GM12878 (cell line): ENCODE data around the gene SLC35G6. TPM values are rescaled to one million over a fixed set of nuclear protein-coding genes. Genes with fewer than 3 reads are reported as not detected.

Experiments used
- ATF2 ChIP-seq: IDR thresholded peaks from 2 replicates; pipeline ENCODE4 v1.6.1; 2012; ENCODE audit warnings: low read length, inconsistent platforms
- BACH1 ChIP-seq: fragments of 450-650 bp; IDR thresholded peaks from 2 replicates; pipeline ENCODE4 v1.6.1; 2017; ENCODE audit warnings: mild to moderate bottlenecking, borderline replicate concordance
- BCL3 ChIP-seq: IDR thresholded peaks from 2 replicates; pipeline ENCODE4 v1.6.1; 2011; ENCODE audit warnings: borderline replicate concordance, low read depth, mild to moderate bottlenecking, moderate library complexity, low read length; ENCODE audit not compliant: insufficient read depth, poor library complexity, severe bottlenecking
- BRCA1 ChIP-seq: IDR thresholded peaks from 2 replicates; pipeline ENCODE4 v1.6.1; 2011; ENCODE audit warnings: low read depth, low read length, improper control_type of control experiment
- CEBPB ChIP-seq, 2 experiments: fragments of 150-350 bp in 1 of 2; IDR thresholded peaks; 2 replicates each; pipeline ENCODE4 v1.6.1; 2012 to 2014; ENCODE audit warnings: low read depth in 2 of 2, low read length in 2 of 2, borderline replicate concordance in 1 of 2, inconsistent platforms in 1 of 2
- E4F1 ChIP-seq: fragments of 450-650 bp; IDR thresholded peaks from 2 replicates; pipeline ENCODE4 v1.6.1; 2018; ENCODE audit warnings: borderline replicate concordance, mild to moderate bottlenecking; ENCODE audit not compliant: partially characterized antibody
- ETV6 ChIP-seq, 2 experiments: fragments of 450-650 bp in 1 of 2; IDR thresholded peaks in 1 of 2; conservative IDR thresholded peaks in 1 of 2; 2 replicates each; pipeline ENCODE4 v1.6.1; 2014; ENCODE audit warnings: antibody characterized with exemption in 1 of 2, borderline replicate concordance in 1 of 2, low read depth in 1 of 2, mild to moderate bottlenecking in 1 of 2, moderate library complexity in 1 of 2
- GATAD2B ChIP-seq: fragments of 450-650 bp; conservative IDR thresholded peaks from 2 replicates; pipeline ENCODE4 v1.6.1; 2017; ENCODE audit warnings: low read depth, mild to moderate bottlenecking, moderate library complexity
- LARP7 ChIP-seq: fragments of 450-650 bp; IDR thresholded peaks from 2 replicates; pipeline ENCODE4 v1.6.1; 2017; ENCODE audit warnings: mild to moderate bottlenecking
- MLLT1 ChIP-seq: fragments of 450-650 bp; IDR thresholded peaks from 2 replicates; pipeline ENCODE4 v1.6.1; 2016; ENCODE audit warnings: mild to moderate bottlenecking
- MXI1 ChIP-seq: fragments of 150-350 bp; IDR thresholded peaks from 2 replicates; pipeline ENCODE4 v1.6.1; 2011; ENCODE audit warnings: low read depth, mild to moderate bottlenecking, inconsistent platforms, low read length, improper control_type of control experiment
- PBX3 ChIP-seq: IDR thresholded peaks from 2 replicates; pipeline ENCODE4 v1.6.1; 2011; ENCODE audit warnings: mild to moderate bottlenecking, low read depth, low read length, moderate library complexity; ENCODE audit not compliant: insufficient replicate concordance
- POLR2AphosphoS2 ChIP-seq: IDR thresholded peaks from 2 replicates; pipeline ENCODE4 v1.6.1; 2011; ENCODE audit warnings: low read depth, mild to moderate bottlenecking, low read length, improper control_type of control experiment, moderate library complexity
- REST ChIP-seq: IDR thresholded peaks from 2 replicates; pipeline ENCODE4 v1.6.1; 2012; ENCODE audit warnings: mild to moderate bottlenecking, low read depth, low read length
- SREBF1 ChIP-seq: IDR thresholded peaks from 2 replicates; pipeline ENCODE4 v1.6.1; 2012; ENCODE audit warnings: mild to moderate bottlenecking, low read length
- TCF7 ChIP-seq: IDR thresholded peaks from 2 replicates; pipeline ENCODE4 v1.6.1; 2014; ENCODE audit warnings: antibody characterized with exemption, borderline replicate concordance
- polyA plus RNA-seq, 11 experiments: library from polyadenylated mRNA; depleted of rRNA in 4 of 11; unstranded in 6 of 11; stranded (reverse) in 5 of 11; fragments of >200 nt; fragmentation: Nextera tagmentation in 4 of 11; fragmentation: Illumina TruSeq in 1 of 11; extraction: Ambion mirVana in 4 of 11; extraction: Trizol in 1 of 11; gene quantifications; 1 replicate in 1 of 11; 2 replicates in 10 of 11; pipeline versions ENCODE4 v1.2.1 to v1.2.3, GENCODE V29; 2011 to 2016; ENCODE audit warnings: inconsistent platforms in 2 of 11, missing spikeins in 2 of 11, low read depth in 1 of 11
- total RNA-seq, 4 experiments: library from RNA; depleted of rRNA in 3 of 4; stranded (reverse); fragments of >200 nt in 3 of 4; fragmentation: Illumina TruSeq in 1 of 4; extraction: Trizol in 1 of 4; gene quantifications; 2 replicates each; pipeline versions ENCODE4 v1.2.1 to v1.2.3, GENCODE V29; 2013 to 2021

The SLC35G6 gene
- total and polyA plus RNA-seq, 10 of the 15 experiments (the other 5 are each of a cell fraction or from before 2014, with no cell fraction given), result 0.20 TPM; not detected in 9

- no peak for TF ChIP-seq E4F1
- TF ChIP-seq LARP7, result peak; percentile 56; the same call in 1 of the 2 replicates
- no peak for TF ChIP-seq ETV6 (conservative IDR thresholded peaks at IDR 0.05 in 1 of 2, IDR thresholded peaks at IDR 0.05 in 1 of 2; ENCODE audit: borderline replicate concordance in 1 of 2, low read depth in 1 of 2)
- TF ChIP-seq TCF7, result no peak
- TF ChIP-seq POLR2AphosphoS2, result peak; percentile 35; the same call in 1 of the 2 replicates
- no peak for TF ChIP-seq ATF2
- no peak for TF ChIP-seq MXI1
- TF ChIP-seq SREBF1, result no peak
- TF ChIP-seq MLLT1, result no peak
- no peak for TF ChIP-seq CEBPB (IDR thresholded peaks at IDR 0.05; ENCODE audit: borderline replicate concordance in 1 of 2, low read depth in 2 of 2, low read length in 2 of 2)
- 0 out of 2 replicates have a peak, but pooled peaks have one; percentile 28 for TF ChIP-seq BACH1
- no peak for TF ChIP-seq BCL3
- TF ChIP-seq PBX3, result no peak
- TF ChIP-seq REST, result peak; percentile 35; the same call in 1 of the 2 replicates
- TF ChIP-seq GATAD2B, result 0 out of 2 replicates have a peak, but pooled peaks have one; percentile 43
- peak; percentile 66; the same call in 1 of the 2 replicates for TF ChIP-seq BRCA1
These were observed 41.7 kb upstream of the SLC35G6 start, which contains the start of gene FGF11 (continued) for GRCh38 chr17:7439462-7440112.
